ENCODE results near the gene SLC12A2. TPM values are rescaled to one million over a fixed set of nuclear protein-coding genes. Genes with fewer than 3 reads are reported as not detected.
A peak's percentile ranks its signal among the peaks of the same experiment; 100 is the strongest.

SLC12A2 gene
- total RNA-seq, 1 donor from 2014 or later: 83.2 TPM

DNA sequence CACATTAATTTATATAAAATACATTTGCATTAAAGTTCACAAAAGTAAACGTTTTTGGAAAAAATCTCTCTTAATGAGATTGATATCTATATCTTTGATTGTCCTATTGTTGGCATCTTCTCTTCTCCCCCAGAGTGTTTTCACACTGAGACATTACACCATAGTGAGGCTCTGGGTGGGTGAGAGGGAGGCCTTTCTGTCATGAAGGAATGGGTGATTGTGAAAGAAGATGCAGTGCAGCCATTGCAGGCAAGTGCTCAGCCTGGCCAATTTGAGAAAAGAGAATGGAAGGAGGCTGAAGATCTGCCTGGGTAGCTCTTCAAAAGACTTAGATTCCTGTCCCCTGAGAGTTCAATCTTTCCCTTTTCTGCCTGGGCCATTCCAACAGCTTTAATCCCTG is 140.8 kb downstream of the SLC12A2 start:
- DNase-seq (ENCODE audit: low read depth, low spot score): no peak

DNA sequence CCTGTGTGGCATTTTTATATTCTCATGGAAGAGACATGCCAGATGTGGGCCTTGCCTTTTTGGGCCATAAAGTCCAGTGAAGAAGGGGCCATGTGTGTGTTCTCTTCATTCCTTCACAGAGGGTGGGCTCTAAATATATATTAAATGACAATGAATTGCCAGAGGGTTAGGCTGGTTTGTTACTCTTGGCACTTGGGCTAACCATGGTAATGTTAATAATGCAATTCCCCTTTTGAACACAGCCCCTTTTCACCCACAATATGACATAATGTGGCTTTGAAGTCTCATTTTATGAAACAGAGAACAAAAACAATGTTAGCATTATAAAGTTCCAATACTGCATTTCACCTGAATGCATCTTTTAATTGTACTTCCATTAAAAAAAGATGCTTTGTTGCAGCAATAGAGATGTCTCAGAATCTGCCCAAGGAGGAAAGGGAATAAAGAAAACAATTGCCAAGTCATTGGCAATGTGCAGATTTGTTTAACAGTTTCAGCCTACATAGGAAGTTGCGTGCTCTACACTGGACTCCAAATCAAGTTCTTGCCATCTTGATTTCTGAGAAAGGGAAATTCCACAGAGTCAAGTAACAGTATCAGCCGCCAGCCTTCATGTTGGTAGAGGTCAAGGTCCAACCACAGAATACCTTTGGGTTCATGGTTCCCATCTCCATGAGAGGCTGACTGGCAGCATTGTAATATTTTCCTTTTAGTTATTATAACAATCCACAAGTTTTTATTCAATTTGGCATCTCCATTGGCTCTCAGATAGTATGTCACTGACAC is 141.9 kb downstream of the SLC12A2 start:
- DNase-seq (ENCODE audit: low read depth, low spot score): no peak

DNA sequence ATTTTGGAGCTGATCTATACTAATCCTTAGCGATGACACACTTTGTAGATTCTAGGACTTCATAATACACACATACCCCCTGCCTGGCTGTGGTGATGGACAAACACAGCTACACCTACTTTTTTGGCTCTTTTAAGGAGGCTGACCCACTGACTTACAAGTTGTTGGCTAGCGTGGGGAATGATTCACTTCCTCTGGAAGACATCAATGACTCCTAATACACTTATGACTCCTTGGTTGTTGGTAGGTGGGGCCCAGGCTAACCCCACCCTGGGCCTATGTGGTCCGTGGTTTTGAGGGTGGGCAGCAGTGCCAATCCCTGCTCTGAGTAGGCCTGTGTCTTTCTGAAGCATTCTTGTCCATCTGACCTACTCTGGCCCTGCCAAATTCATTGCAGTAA is 144.4 kb downstream of the SLC12A2 start:
- peak; percentile 3 for DNase-seq (ENCODE audit: low read depth, low spot score)

DNA sequence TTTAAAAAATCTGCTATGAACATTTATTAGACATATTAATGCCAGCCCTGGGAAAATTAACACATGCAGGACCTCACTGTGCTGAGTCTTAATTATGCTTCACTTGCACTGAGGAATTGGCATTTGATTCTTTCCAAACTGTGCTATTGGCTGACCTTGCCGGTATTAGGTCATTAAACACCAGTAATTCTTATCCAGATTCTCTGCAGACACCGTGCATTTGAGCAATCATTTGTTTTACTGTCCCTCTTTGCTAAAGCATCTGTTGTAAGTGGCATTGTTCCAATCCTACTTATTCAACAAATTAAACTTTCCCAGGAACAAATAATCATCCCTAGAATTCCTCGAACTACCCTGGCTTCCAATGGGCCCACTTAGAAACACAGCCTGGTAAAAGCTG is 145.0 kb downstream of the SLC12A2 start:
- no peak for DNase-seq (ENCODE audit: low read depth, low spot score)

DNA sequence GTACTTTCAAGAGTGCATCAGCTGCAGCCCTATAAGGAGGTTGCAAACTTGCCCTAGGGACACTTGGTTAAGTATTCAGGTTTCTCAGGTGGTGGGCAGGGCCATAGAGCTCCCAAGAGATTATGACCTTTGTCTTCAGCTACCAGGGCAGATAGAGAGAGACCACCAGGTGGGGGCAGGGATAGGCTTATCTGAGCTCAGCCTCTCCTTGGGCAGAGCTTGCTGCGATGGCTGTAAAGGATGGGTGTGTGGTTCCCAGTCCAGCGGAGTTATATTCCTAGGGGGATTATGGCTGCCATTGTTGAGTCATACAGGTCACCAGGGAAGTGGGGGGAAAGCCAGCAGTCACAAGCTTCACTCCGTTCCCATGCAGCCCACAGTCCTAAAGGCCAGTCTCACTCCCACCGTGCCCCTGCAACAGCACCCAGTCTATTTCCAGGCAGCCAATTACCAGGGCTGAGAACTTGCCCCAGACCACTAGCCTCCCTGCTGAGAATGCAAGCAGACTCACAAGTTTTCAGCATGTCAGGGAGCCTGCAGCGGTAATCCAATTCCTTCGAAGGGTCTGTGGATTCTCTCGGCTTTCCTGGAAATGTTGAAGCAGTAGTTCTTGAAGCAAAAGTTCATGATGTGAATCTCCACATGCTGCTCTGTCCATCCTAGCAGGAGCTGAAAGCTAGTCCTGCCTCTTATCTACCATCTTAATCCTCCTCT is 151.5 kb downstream of the SLC12A2 start:
- no peak for DNase-seq (ENCODE audit: low read depth, low spot score)

DNA sequence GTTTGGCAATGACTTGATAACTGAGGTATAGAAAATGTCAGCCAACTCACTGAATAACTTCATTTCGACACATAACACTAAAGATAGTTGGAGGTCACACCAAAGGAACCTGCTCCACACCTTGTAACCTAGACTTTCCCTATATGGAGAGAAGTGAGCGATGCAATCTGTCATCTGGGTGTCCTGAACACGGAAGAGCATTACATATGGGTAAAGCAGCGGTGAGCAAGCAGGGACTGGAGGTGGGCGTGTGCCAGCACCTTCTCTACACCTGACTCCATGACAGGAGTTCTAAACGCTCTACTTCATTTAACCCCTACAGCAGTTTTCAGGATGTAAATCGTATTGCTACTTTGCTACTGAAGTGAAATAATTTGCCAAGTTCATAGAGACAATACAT is 152.8 kb downstream of the SLC12A2 start:
- no peak for DNase-seq (ENCODE audit: low read depth, low spot score)

DNA sequence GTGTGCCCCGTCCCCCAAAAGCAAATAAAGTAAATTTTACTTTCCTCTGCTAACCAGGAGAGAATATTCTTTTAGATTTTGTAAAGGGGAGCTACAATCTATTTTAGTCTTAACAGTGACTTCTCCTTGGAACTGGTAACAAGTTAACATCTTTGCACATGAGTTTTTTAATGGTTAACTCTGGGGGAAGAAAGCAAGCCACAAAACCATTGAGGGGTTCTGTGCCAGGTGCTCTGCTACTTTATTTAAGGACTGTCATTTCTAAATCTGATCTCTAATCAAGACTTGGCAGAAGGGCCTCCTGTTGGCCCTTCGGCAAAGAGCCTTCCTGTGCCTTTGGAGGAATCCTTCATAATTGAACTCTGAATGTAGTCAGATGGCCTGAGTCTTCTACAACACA is 153.4 kb downstream of the SLC12A2 start:
- no peak for DNase-seq (ENCODE audit: low read depth, low spot score)

DNA sequence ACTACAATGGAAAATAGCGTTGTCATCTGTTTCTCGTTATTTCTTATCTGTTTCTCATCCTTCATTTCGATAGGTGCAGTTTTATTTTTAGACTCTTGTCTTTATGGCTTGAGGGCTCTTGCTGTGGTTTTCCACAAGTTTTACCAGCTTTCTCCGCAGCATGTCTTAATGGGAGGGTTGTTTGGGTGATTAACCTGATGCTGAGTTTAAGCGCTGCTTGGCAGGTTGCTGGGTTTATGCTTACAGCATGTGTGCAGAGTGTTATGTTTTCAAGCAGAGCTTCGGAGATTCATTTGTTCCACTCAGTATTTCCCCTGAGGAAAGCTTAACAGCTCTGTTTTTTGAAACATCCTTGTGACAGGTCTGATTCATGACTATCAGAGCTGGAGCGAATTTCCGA is 154.0 kb downstream of the SLC12A2 start:
- DNase-seq (ENCODE audit: low read depth, low spot score): no peak

All from pulmonary artery endothelial cell (primary cell).